ENCODE data around the gene JAG1.

The JAG1 gene

GRCh38 chr20:10696650-10697049 is 22.9 kb upstream of the JAG1 start:
- DNase-seq: no peak

- DNase-seq: no peak
Observed at GRCh38 chr20:10689385-10689784, 15.6 kb upstream of the JAG1 start.

- DNase-seq: no peak
Observed at GRCh38 chr20:10687895-10688294, 14.1 kb upstream of the JAG1 start.

GRCh38 chr20:10686356-10687133 is 12.7 kb upstream of the JAG1 start:
- DNase-seq: no peak

GRCh38 chr20:10683537-10683936 is 9.7 kb upstream of the JAG1 start:
- DNase-seq: no peak

GRCh38 chr20:10682939-10683338 is 9.1 kb upstream of the JAG1 start:
- DNase-seq: no peak

- DNase-seq: no peak
Observed at GRCh38 chr20:10681494-10681893, 7.7 kb upstream of the JAG1 start.

- no peak for DNase-seq
Observed at GRCh38 chr20:10680571-10680970, 6.8 kb upstream of the JAG1 start.

- DNase-seq: no peak
Observed at GRCh38 chr20:10679269-10679668, 5.5 kb upstream of the JAG1 start.

- DNase-seq: no peak
Observed at GRCh38 chr20:10676518-10676917, 2.7 kb upstream of the JAG1 start.

GRCh38 chr20:10675450-10675848 is 1.6 kb upstream of the JAG1 start:
- DNase-seq: no peak

GRCh38 chr20:10674684-10675449 is 1.1 kb upstream of the JAG1 start:
- no peak for DNase-seq

GRCh38 chr20:10673176-10673841 is 490 bp downstream of the JAG1 start:
- no peak for DNase-seq

GRCh38 chr20:10672624-10673127 is 1.1 kb downstream of the JAG1 start:
- DNase-seq: no peak

GRCh38 chr20:10671919-10672623 is 1.7 kb downstream of the JAG1 start:
- no peak for DNase-seq

- peak; percentile 27 for DNase-seq
Observed at GRCh38 chr20:10671221-10671918, 2.4 kb downstream of the JAG1 start.

GRCh38 chr20:10670501-10671220 is 3.1 kb downstream of the JAG1 start:
- DNase-seq: no peak

GRCh38 chr20:10669843-10670446 is 3.9 kb downstream of the JAG1 start:
- DNase-seq: no peak

GRCh38 chr20:10668677-10669368 is 5.0 kb downstream of the JAG1 start:
- DNase-seq: no peak

GRCh38 chr20:10667560-10668167 is 6.1 kb downstream of the JAG1 start:
- DNase-seq: no peak

All from NCI-H1048 (cell line).